ENCODE data around the gene CTNNBL1.

Gene CTNNBL1

GRCh38 chr20:37760322-37760721, 66.5 kb downstream of the CTNNBL1 start:
- no peak overlapping the region for H2BK5ac ChIP-seq (ENCODE audit: low read depth, low read length, poor library complexity)
- no peak overlapping the region for H3K4ac ChIP-seq (ENCODE audit: low read depth, low read length)
- H3K4me2 ChIP-seq (ENCODE audit: low read length), result no peak overlapping the region
- no peaks in the 10 kb centered on the region for H3K79me1 ChIP-seq (ENCODE audit: low read length)
- H2AK5ac ChIP-seq (ENCODE audit: low read length), result no peak overlapping the region
- DNase-seq, result no peak
- H3K27ac ChIP-seq (ENCODE audit: low read depth, low read length), result no peak overlapping the region
- no peak overlapping the region for H3K14ac ChIP-seq (ENCODE audit: low read length)
- no peak overlapping the region for H3K9ac ChIP-seq (ENCODE audit: low read length)
- no CpG with 5 or more reads among the region's 2 CpGs for WGBS (ENCODE audit: extremely low coverage, insufficient coverage, insufficient read length)
- no peak overlapping the region for H4K8ac ChIP-seq (ENCODE audit: low read depth, low read length)
- H3K23ac ChIP-seq (ENCODE audit: low read length), result no peak overlapping the region
- no peak overlapping the region for H2BK12ac ChIP-seq (ENCODE audit: low read length)
- H3K36me3 ChIP-seq (ENCODE audit: control insufficient read depth in 1 of 2, insufficient read depth in 2 of 2, low read length in 2 of 2), result peaks cover 7 to 12% of the 10 kb centered on the region in 2 experiments
- no peaks in the 10 kb centered on the region for H3K27me3 ChIP-seq (ENCODE audit: insufficient read depth, low read length)
- no peak overlapping the region for H3K18ac ChIP-seq (ENCODE audit: low read length)
- H2BK120ac ChIP-seq (ENCODE audit: insufficient read depth, low read length, poor library complexity), result no peak overlapping the region
- peaks cover 0 to 2% of the 10 kb centered on the region in 2 experiments for H3K4me1 ChIP-seq (ENCODE audit: control insufficient read depth in 1 of 2, insufficient read depth in 2 of 2, low read length in 2 of 2)
- no peak overlapping the region for H2AFZ ChIP-seq (ENCODE audit: insufficient read depth, low read length, poor library complexity)
- H4K91ac ChIP-seq (ENCODE audit: low read depth, low read length), result no peak overlapping the region
- H3K79me2 ChIP-seq (ENCODE audit: control insufficient read depth, insufficient read depth, low read length, poor library complexity), result no peaks in the 10 kb centered on the region
- H3K9me3 ChIP-seq (ENCODE audit: insufficient read depth, low read depth, low read length), result no peaks in the 10 kb centered on the region
- no peak overlapping the region for H4K12ac ChIP-seq (ENCODE audit: low read depth, low read length)
- H3K4me3 ChIP-seq (ENCODE audit: low read depth, low read length), result no peak overlapping the region

GRCh38 chr20:37762716-37763485, 69.1 kb downstream of the CTNNBL1 start:
- Histone ChIP-seq H4K12ac (ENCODE audit: low read depth, low read length) (no peak overlapping the region), H3K9me3 (ENCODE audit: insufficient read depth, low read depth, low read length) (no peaks in the 10 kb centered on the region), H3K23ac (ENCODE audit: low read length) (no peak overlapping the region), H4K91ac (ENCODE audit: low read depth, low read length) (no peak overlapping the region), H3K18ac (ENCODE audit: low read length) (no peak overlapping the region), H3K4ac (ENCODE audit: low read depth, low read length) (no peak overlapping the region), H3K36me3 (ENCODE audit: control insufficient read depth in 1 of 2, insufficient read depth in 2 of 2, low read length in 2 of 2) (peaks cover 7 to 8% of the 10 kb centered on the region in 2 experiments), H3K79me2 (ENCODE audit: control insufficient read depth, insufficient read depth, low read length, poor library complexity) (no peaks in the 10 kb centered on the region), H3K4me1 (ENCODE audit: control insufficient read depth in 1 of 2, insufficient read depth in 2 of 2, low read length in 2 of 2) (peaks cover 0 to 2% of the 10 kb centered on the region in 2 experiments), H3K27me3 (ENCODE audit: insufficient read depth, low read length) (no peaks in the 10 kb centered on the region), H3K4me3 (ENCODE audit: low read depth, low read length) (no peak overlapping the region), H2BK12ac (ENCODE audit: low read length) (no peak overlapping the region), H3K4me2 (ENCODE audit: low read length) (no peak overlapping the region), H2AFZ (ENCODE audit: insufficient read depth, low read length, poor library complexity) (no peak overlapping the region), H4K8ac (ENCODE audit: low read depth, low read length) (no peak overlapping the region), H3K14ac (ENCODE audit: low read length) (no peak overlapping the region), H3K9ac (ENCODE audit: low read length) (no peak overlapping the region), H3K27ac (ENCODE audit: low read depth, low read length) (no peak overlapping the region), H2BK5ac (ENCODE audit: low read depth, low read length, poor library complexity) (no peak overlapping the region), H2AK5ac (ENCODE audit: low read length) (no peak overlapping the region), H3K79me1 (ENCODE audit: low read length) (no peaks in the 10 kb centered on the region), H2BK120ac (ENCODE audit: insufficient read depth, low read length, poor library complexity) (no peak overlapping the region)
- DNase-seq, result no peak
- WGBS (ENCODE audit: extremely low coverage, insufficient coverage, insufficient read length), result no CpG with 5 or more reads among the region's 4 CpGs

DNA sequence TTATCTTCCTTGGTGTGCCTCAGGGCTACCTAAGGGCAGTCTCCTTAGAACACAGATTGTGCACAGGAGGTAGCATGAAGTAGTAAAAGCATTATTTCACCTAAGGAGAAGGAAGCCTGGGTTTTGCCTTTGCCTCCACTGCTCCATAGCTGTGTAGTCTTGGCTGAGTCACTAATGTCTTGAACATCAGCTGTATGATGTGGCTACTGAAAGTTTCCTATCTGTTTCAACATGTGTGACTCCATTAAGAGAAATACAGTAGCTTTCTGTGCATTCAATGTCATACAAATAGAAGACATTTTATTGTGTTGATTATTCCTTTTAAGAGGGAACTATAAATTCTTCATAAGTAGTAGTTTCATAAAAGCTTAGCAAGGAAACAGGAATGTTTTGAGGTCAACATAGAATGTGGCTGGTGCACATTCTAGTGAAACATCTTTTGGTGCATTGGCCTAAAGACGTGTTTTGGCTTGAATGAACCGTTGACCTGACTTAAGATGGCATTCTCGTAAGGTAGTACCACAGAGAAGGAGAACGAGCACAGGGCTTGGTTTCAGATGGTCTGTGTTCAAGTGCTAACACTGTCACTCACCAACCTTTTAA, 70.6 kb downstream of the CTNNBL1 start:
- H3K18ac ChIP-seq (ENCODE audit: low read length), result no peak overlapping the region
- peak; percentile 37 to 75 for DNase-seq
- no peaks in the 10 kb centered on the region for H3K27me3 ChIP-seq (ENCODE audit: insufficient read depth, low read length)

GRCh38 chr20:37770908-37771307, 77.1 kb downstream of the CTNNBL1 start:
- Histone ChIP-seq H3K9ac (ENCODE audit: low read length) (no peak overlapping the region), H2BK120ac (ENCODE audit: insufficient read depth, low read length, poor library complexity) (no peak overlapping the region), H2AK5ac (ENCODE audit: low read length) (no peak overlapping the region)

More for the DNA sequence above, 70.6 kb downstream of the CTNNBL1 start:
- Histone ChIP-seq H3K4me2 (ENCODE audit: low read length) (no peak overlapping the region), H3K36me3 (ENCODE audit: control insufficient read depth in 1 of 2, insufficient read depth in 2 of 2, low read length in 2 of 2) (peaks cover 2 to 4% of the 10 kb centered on the region in 2 experiments), H3K4ac (ENCODE audit: low read depth, low read length) (no peak overlapping the region), H2BK12ac (ENCODE audit: low read length) (no peak overlapping the region), H4K8ac (ENCODE audit: low read depth, low read length) (no peak overlapping the region), H2BK120ac (ENCODE audit: insufficient read depth, low read length, poor library complexity) (no peak overlapping the region), H3K27ac (ENCODE audit: low read depth, low read length) (no peak overlapping the region), H2AFZ (ENCODE audit: insufficient read depth, low read length, poor library complexity) (no peak overlapping the region), H4K12ac (ENCODE audit: low read depth, low read length) (no peak overlapping the region), H2AK5ac (ENCODE audit: low read length) (no peak overlapping the region), H3K9ac (ENCODE audit: low read length) (no peak overlapping the region), H2BK5ac (ENCODE audit: low read depth, low read length, poor library complexity) (no peak overlapping the region), H3K23ac (ENCODE audit: low read length) (no peak overlapping the region), H3K4me3 (ENCODE audit: low read depth, low read length) (no peak overlapping the region), H3K9me3 (ENCODE audit: insufficient read depth, low read depth, low read length) (no peaks in the 10 kb centered on the region), H3K4me1 (ENCODE audit: control insufficient read depth in 1 of 2, insufficient read depth in 2 of 2, low read length in 2 of 2) (peaks cover 0 to 2% of the 10 kb centered on the region in 2 experiments), H3K79me1 (ENCODE audit: low read length) (no peaks in the 10 kb centered on the region), H4K91ac (ENCODE audit: low read depth, low read length) (no peak overlapping the region), H3K14ac (ENCODE audit: low read length) (no peak overlapping the region), H3K79me2 (ENCODE audit: control insufficient read depth, insufficient read depth, low read length, poor library complexity) (no peaks in the 10 kb centered on the region)
- WGBS (ENCODE audit: extremely low coverage, insufficient coverage, insufficient read length), result no CpG with 5 or more reads among the region's 4 CpGs

More at GRCh38 chr20:37770908-37771307, 77.1 kb downstream of the CTNNBL1 start:
- Histone ChIP-seq H3K18ac (ENCODE audit: low read length) (no peak overlapping the region), H3K4ac (ENCODE audit: low read depth, low read length) (no peak overlapping the region), H4K8ac (ENCODE audit: low read depth, low read length) (no peak overlapping the region), H3K23ac (ENCODE audit: low read length) (no peak overlapping the region), H3K36me3 (ENCODE audit: control insufficient read depth in 1 of 2, insufficient read depth in 2 of 2, low read length in 2 of 2) (peaks cover 2 to 9% of the 10 kb centered on the region in 2 experiments), H3K4me1 (ENCODE audit: control insufficient read depth in 1 of 2, insufficient read depth in 2 of 2, low read length in 2 of 2) (no peaks in the 10 kb centered on the region), H3K27ac (ENCODE audit: low read depth, low read length) (no peak overlapping the region), H2BK12ac (ENCODE audit: low read length) (no peak overlapping the region), H3K4me3 (ENCODE audit: low read depth, low read length) (no peak overlapping the region), H3K79me1 (ENCODE audit: low read length) (no peaks in the 10 kb centered on the region), H3K14ac (ENCODE audit: low read length) (no peak overlapping the region), H2BK5ac (ENCODE audit: low read depth, low read length, poor library complexity) (no peak overlapping the region), H3K4me2 (ENCODE audit: low read length) (no peak overlapping the region), H3K79me2 (ENCODE audit: control insufficient read depth, insufficient read depth, low read length, poor library complexity) (no peaks in the 10 kb centered on the region), H2AFZ (ENCODE audit: insufficient read depth, low read length, poor library complexity) (no peak overlapping the region), H3K9me3 (ENCODE audit: insufficient read depth, low read depth, low read length) (no peaks in the 10 kb centered on the region), H3K27me3 (ENCODE audit: insufficient read depth, low read length) (no peaks in the 10 kb centered on the region), H4K12ac (ENCODE audit: low read depth, low read length) (no peak overlapping the region), H4K91ac (ENCODE audit: low read depth, low read length) (no peak overlapping the region)
- WGBS (ENCODE audit: extremely low coverage, insufficient coverage, insufficient read length), result no CpG with 5 or more reads among the region's 5 CpGs
- no peak for DNase-seq
